GM12801 (cell line): ENCODE measurements around the gene SIRT6.

ENCODE experiments used
- TF ChIP-seq, protein P1 (sequence below): IDR thresholded peaks from one replicate; pipeline ENCODE4 v1.5.1; 2011; ENCODE audit warnings: control low read depth; ENCODE audit not compliant: insufficient read length; ENCODE audit errors: extremely low read depth

SIRT6 gene

DNA sequence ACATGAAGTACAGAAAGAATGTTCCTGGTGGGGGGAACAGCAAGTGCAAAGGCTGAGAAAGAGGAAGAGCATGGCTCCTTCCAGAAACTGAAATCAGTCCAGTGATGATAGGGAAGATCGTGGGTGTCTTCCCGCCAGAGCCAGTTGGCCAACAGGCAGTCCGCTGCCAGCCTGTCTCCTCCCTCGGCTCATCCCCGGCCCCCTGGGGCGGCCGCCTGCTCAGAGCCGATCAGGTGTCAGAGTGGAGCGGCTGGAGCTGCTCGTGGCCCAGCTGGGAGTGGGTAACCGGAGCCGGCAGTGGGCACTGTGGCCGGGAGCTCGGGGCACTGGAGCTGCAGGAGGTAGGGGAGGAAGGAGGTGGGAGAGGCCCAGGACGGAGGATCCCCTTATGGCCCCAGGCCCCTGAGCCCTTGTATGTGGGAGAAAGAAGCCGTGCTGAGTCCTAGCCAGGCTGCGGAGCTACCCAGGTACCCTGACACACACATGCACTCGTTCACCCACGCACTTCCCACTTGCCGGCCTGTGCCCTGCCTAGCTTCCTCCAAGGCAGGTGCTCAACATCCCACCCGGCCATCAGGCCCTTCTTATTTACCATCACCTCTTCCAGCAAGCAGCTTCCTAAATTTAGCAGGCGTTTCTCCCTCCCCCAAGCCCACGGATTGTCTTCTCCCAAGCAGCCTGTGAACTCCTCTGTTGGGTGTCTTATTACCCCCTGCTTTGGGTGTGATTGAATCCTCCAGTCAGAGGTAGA lies 1.8 kb upstream of the SIRT6 start:
- TF ChIP-seq, protein P1, sequence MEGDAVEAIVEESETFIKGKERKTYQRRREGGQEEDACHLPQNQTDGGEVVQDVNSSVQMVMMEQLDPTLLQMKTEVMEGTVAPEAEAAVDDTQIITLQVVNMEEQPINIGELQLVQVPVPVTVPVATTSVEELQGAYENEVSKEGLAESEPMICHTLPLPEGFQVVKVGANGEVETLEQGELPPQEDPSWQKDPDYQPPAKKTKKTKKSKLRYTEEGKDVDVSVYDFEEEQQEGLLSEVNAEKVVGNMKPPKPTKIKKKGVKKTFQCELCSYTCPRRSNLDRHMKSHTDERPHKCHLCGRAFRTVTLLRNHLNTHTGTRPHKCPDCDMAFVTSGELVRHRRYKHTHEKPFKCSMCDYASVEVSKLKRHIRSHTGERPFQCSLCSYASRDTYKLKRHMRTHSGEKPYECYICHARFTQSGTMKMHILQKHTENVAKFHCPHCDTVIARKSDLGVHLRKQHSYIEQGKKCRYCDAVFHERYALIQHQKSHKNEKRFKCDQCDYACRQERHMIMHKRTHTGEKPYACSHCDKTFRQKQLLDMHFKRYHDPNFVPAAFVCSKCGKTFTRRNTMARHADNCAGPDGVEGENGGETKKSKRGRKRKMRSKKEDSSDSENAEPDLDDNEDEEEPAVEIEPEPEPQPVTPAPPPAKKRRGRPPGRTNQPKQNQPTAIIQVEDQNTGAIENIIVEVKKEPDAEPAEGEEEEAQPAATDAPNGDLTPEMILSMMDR = no peak

DNA sequence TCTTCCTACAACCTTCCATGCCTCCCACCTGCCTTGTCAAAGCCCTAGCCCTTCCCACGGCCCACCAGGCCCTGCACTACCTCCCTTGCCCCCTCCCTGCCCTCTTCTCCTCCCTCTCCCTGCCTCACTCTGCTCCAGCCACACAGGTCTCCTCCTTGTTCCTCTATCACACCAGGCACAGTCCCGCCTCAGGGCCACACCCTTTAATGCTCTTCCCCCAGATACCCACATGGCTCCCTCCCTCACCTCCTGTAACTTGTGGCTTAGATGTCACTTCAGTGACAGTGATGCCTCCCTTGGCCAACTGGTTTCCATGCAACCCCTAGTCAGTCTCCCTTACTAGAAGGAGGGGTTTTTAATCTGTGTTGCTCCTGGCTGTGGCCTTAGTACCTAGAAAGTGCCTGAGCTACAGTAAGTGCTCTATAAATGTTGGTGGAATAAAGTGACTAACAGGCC lies 1.3 kb downstream of the SIRT6 start:
- TF ChIP-seq, protein P1 = no peak

DNA sequence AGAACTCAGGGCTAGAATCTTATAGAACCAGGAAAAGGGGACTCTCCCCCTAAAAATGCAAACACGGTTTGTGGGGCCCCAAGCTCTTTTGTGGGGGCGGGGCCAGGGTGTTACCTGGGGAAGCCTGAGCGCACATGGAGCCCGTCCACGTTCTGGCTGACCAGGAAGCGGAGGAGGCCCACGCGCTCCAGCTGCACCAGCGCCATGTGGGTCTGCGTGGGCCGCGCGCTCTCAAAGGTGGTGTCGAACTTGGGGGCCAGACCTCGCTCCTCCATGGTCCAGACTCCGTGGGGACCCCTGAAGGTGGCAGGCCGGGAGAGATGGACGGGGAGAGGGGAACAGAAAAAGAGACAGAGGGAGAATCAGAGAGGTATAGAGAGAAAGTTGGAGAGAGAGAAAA lies 3.4 kb downstream of the SIRT6 start:
- TF ChIP-seq, protein P1 = no peak

DNA sequence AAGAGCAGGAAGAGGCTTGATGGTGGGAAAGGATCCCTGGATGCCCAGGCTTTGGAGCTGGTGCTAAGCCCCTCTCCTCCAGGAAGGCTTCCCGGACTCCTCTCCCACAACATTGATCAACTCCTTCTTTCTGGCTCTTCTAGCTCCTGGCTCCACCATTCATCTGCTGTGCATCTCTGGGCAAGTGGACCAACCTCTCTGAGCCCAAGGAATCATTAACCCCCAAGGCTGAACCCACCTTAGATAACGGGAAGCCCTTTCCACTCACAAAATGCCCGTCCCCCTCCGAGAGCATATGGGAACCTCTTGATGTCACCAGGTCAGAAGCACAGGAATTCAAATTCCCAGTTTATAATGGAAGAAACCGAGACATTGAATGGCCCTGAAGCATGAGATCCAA lies 5.2 kb downstream of the SIRT6 start:
- TF ChIP-seq, protein P1 = no peak

DNA sequence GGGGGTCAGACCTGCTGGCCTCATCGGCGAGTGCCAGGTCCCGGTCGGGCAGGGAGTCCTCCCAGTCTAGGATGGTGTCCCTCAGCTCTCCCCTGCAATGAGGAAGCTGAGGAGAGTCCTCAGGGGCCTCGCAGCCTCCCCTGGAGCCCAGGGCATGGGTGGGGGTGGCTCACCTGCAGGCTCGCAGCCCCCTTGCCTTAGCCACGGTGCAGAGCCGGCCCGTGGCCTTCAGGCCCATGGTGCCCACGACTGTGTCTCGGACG lies 6.8 kb downstream of the SIRT6 start:
- TF ChIP-seq, protein P1 = no peak

DNA sequence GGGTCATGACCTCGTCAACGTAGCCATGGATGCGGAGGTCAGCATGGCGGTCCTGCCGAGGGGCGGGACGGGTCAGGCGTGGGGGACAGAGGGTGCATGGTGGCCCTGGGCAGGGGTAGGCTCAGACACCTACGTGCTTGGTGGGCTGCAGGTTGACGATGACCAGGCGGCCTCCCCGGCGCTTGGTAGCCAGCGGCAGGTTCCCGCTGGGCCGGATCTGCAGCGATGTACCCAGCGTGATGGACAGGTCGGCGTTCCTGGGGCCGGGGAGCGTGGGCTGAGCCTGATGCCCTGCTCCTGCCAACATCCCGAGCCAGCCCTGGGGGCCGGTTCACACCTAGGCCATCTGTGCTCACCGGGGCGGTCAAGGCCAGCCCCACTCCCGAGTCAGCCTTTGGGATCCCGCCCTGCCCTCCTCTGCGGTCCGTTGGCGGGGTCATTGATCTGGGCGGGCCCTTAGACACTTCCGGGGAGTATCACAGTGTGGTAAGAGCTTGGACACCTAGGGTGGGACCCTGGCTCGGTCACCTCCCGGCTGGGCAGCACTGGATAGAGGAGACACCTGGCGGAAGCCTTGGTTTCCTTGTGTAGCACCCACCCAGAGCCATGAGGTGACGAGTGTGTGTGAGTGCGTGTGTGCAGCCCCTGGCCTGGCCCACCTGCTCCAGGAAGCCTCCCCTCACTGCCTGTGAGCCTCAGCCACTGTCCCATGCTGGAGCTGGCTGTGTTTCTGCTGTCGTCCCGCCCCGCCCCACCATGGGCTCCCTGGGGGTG lies 7.3 kb downstream of the SIRT6 start:
- TF ChIP-seq, protein P1 = no peak

DNA sequence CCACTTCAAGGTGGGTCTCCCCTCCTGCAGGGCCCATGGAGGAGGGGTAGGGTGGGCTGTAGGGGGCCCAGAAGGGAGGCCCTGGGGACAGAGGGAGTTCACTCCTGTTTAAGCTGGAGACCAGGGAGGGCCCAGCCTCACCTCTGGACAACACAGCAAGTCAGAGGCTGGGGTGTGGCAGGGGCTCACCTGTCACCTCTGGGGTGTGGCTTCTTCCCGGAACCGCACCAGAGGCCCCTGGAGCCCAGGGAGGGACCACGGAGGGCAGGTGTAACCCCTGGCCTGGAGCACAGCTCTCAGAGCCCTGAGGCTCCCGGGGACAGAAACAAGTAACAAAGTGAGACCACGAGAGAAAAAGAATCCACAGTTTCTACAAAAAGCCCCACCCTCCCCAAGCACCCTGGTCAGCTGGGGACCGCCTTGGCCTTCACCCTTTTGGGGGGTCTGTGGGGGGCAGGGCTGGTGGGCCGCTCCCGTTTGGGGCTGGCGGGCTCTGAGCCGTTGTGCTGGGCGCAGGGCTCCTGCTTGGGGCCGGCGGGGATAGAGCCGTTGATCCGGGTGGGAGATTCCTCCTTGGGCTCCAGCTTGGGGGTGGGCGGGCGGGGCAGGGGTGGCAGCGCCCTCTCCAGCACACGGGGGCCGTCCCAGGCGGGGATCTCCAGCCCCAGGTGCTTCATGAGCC lies 8.0 kb downstream of the SIRT6 start:
- TF ChIP-seq, protein P1 = no peak
